ENCODE measurements around the gene RFWD3.

DNA sequence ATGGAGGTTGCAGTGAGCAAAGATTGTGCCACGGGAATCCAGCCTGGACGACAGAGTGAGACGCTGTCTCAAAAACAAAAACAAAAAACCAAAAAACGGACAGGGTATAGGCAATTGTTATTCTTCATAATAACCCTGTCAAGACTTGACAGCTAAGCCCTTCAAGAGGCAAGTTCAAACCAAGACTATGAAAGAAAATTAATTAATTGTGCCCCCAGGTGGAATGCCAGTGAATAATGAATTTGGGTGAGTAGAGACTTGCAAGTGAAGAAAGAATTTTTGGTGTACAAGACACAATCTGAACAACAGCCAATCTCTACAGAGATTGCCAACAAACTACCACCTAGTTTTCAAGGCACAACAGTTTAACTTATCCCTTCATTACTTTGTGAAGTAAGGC lies 6.3 kb downstream of the RFWD3 start:
- TF ChIP-seq EZH2 (IDR thresholded peaks at IDR 0.05; ENCODE audit: borderline replicate concordance): no peak
- TF ChIP-seq, protein P1, sequence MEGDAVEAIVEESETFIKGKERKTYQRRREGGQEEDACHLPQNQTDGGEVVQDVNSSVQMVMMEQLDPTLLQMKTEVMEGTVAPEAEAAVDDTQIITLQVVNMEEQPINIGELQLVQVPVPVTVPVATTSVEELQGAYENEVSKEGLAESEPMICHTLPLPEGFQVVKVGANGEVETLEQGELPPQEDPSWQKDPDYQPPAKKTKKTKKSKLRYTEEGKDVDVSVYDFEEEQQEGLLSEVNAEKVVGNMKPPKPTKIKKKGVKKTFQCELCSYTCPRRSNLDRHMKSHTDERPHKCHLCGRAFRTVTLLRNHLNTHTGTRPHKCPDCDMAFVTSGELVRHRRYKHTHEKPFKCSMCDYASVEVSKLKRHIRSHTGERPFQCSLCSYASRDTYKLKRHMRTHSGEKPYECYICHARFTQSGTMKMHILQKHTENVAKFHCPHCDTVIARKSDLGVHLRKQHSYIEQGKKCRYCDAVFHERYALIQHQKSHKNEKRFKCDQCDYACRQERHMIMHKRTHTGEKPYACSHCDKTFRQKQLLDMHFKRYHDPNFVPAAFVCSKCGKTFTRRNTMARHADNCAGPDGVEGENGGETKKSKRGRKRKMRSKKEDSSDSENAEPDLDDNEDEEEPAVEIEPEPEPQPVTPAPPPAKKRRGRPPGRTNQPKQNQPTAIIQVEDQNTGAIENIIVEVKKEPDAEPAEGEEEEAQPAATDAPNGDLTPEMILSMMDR (IDR thresholded peaks at IDR 0.05; ENCODE audit: poor library complexity): no peak
